Stimulated activated CD8-positive, alpha-beta memory T cell treated with anti-CD3 and anti-CD28 coated beads, Interleukin-4, amount 100 ng/mL, for 4 hours (primary cell): ENCODE measurements around the gene ABCA7.
A peak's percentile ranks its signal among the peaks of the same experiment; 100 is the strongest.

Experiments
- DNase-seq, 2 donors: peaks; one replicate each; pipeline ENCODE4 v3.0.0-alpha.2; 2020; ENCODE audit warnings: low read depth in 2 of 2, low spot score in 1 of 2

ABCA7 gene, protein sequence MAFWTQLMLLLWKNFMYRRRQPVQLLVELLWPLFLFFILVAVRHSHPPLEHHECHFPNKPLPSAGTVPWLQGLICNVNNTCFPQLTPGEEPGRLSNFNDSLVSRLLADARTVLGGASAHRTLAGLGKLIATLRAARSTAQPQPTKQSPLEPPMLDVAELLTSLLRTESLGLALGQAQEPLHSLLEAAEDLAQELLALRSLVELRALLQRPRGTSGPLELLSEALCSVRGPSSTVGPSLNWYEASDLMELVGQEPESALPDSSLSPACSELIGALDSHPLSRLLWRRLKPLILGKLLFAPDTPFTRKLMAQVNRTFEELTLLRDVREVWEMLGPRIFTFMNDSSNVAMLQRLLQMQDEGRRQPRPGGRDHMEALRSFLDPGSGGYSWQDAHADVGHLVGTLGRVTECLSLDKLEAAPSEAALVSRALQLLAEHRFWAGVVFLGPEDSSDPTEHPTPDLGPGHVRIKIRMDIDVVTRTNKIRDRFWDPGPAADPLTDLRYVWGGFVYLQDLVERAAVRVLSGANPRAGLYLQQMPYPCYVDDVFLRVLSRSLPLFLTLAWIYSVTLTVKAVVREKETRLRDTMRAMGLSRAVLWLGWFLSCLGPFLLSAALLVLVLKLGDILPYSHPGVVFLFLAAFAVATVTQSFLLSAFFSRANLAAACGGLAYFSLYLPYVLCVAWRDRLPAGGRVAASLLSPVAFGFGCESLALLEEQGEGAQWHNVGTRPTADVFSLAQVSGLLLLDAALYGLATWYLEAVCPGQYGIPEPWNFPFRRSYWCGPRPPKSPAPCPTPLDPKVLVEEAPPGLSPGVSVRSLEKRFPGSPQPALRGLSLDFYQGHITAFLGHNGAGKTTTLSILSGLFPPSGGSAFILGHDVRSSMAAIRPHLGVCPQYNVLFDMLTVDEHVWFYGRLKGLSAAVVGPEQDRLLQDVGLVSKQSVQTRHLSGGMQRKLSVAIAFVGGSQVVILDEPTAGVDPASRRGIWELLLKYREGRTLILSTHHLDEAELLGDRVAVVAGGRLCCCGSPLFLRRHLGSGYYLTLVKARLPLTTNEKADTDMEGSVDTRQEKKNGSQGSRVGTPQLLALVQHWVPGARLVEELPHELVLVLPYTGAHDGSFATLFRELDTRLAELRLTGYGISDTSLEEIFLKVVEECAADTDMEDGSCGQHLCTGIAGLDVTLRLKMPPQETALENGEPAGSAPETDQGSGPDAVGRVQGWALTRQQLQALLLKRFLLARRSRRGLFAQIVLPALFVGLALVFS (N-terminal part only)

DNA sequence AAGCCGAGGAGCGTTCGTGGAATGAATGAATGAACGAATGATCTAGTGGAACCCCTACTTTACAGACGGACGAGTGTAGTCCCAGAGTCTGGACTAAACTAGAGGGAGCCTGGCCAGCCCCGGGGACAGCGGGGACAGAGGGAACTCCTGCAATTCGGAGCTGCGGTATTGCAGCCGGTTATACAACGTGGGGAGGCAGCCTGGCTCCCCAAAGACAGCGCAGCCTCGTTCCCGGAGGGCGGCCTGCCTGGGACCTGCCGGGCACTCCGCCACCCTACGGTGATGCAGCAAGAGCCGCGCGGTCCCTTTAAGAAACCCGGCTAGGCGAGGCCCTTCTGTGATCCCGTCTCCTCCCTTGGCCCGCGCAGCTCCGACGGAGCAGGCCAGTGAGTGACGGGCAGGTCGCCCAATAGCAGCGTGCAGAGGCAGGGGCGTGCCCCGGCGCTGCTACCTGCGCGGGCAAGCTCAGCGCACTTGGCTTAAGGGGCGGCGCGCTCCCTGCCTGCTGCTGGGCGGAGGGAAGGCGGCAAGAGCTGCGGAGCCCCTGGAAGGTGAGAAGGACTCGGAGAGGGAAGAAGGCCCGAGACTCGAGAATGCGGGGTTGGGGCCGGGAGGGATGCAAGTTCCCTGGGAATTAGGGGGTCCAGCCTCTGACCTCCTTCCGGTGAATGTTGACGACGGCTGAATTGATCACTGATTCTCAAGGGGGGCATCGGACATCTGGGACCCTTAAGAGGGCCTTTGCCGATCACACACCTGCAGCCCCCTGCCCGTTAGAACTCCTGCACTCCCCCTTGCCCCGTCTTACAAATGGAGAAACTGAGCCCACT, at the start of gene ABCA7:
ABCA7 (plus strand) TSS at position 462 of the 830 bp plus-strand sequence. CDS start 1,255 bp downstream, outside the sequence.
- peak; percentile 97 to 99 for DNase-seq

DNA sequence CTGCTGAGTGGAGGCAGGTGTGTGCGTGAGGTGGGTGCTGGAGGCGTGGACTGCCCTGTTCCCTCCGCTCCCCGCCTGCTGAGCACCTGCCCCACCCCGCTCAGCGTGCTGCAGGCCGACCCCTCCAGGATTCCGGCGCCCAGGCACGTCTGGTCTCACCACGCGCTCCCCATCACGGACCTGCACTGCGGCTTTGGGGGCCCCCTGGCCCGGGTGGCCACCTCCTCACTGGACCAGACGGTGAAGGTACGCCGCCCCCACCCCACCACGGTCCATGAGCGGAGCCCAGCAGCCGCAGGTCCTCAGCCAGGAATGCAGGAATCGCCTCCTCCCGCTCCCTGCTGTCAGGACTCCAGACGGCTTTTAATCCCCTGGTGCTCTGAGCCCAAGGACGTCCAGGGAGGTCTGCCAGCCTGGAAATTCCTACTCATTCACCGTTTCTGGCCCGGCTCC, 49.8 kb upstream of the ABCA7 start:
- DNase-seq, result no peak

DNA sequence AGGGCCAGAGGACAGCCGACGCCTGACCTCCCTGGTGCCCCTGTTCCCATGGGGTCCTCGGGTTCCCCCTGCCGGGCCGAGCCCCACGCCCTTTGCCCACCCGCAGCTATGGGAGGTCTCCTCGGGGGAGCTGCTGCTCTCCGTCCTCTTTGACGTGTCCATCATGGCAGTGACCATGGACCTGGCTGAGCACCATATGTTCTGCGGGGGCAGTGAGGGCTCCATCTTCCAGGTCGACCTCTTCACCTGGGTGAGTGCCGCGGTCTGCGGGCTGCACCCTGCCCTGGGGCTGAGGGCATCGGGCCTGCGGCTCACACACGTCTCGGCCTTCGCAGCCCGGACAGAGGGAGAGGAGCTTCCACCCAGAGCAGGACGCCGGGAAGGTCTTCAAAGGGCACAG, 49.2 kb upstream of the ABCA7 start:
- no peak for DNase-seq

DNA sequence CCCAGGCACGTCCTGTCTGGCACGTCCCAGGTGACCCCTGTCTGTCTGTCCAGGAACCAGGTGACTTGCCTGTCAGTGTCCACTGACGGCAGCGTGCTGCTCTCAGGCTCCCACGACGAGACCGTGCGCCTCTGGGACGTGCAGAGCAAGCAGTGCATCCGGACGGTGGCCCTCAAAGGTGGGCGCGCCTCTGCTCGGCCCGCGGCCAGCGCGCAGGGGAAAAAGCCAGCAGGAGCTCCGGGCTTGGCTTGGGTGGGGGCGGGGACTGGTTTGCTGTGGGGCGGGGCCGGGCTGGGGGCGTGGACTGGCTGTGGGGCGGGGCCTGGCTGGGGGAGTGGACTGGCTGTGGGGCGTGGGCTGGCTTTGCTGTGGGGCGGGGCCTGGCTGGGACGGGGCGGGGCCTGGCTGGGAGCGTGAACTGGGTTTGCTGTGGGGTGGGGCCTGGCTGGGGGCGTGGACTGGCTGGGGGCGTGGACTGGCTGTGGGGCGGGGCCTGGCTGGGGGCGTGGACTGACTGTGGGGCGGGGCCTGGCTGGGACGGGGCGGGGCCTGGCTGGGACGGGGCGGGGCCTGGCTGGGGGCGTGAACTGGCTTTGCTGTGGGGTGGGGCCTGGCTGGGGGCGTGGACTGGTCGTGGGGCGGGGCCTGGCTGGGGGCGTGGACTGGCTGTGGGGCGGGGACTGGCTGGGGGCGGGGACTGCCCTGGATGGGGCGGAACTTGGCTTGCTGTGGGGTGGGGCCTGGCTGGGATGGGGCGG, 48.6 kb upstream of the ABCA7 start:
- DNase-seq, result no peak

DNA sequence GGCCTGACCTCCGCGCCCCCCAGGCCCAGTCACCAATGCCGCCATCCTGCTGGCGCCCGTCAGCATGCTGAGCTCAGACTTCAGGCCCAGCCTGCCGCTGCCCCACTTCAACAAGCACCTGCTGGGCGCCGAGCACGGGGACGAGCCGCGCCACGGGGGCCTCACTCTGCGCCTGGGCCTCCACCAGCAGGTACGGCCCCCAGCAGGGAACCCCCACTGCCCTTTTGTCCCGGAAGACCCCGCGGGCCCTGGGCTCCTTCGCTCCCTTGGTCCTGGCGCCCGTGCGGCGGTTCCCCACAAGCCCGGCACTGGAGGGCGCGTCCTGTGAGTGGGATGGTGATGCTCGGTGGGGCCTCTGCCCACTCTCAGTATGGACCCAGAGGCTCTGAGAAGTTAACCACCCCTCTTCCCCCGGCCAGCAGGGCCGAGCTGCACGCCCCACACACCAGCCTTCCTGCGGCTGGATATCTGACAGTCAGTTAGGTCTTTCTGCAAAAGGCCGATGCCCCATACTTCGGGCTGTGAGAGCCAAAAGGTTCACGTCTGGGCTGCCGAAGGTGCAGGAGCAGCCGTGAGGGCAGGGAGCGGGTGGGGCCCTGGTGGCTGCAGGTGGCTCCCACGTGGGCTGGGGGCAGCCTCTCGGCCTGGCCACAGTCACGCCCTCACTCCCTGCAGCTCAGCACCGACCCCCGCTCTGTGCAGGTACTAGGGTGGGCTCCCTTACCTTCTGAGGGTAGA, 47.8 kb upstream of the ABCA7 start:
- DNase-seq, result no peak

DNA sequence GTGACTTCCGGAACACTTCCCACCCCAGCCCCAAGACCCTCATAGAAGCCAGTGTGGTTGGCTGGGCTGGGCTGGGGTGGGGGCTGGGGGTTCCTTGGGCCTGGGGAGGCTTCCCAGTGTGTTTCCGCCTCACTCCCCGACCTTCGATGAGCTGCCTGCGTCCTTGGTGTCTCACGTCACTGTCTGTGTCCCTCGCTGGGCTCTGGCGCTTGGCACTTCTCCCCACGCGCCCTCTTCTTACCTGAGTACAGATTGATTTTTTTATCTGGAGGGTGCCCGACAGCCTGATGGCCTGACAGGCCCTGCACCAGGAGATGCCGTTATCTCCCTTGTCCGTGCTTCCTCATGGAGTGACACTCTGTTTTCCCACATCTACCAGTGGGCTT, 47.2 kb upstream of the ABCA7 start:
- DNase-seq, result no peak

DNA sequence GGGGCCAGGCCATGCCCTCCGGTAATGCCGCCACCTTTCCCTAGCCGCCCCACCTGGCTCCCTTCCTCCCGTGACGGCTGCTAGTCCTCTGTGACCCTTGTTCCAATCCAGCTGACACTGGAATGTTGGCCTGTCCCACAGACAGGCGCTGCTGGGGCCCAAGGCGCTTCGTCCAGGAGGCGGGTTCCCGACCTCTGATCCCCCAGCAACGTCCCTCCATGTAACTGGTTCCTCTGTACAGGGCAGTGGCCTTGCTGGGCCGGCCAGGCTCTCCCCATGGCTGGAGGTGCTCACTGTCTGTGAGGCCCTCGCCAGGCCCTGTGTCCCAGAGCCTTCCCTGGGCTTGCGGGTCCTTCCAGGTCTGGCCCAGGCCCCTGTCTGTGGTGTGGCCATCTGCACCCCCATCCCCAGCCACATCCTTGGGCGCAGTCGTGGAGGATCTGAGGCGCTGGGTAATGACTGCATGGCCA, 46.5 kb upstream of the ABCA7 start:
- no peak for DNase-seq

DNA sequence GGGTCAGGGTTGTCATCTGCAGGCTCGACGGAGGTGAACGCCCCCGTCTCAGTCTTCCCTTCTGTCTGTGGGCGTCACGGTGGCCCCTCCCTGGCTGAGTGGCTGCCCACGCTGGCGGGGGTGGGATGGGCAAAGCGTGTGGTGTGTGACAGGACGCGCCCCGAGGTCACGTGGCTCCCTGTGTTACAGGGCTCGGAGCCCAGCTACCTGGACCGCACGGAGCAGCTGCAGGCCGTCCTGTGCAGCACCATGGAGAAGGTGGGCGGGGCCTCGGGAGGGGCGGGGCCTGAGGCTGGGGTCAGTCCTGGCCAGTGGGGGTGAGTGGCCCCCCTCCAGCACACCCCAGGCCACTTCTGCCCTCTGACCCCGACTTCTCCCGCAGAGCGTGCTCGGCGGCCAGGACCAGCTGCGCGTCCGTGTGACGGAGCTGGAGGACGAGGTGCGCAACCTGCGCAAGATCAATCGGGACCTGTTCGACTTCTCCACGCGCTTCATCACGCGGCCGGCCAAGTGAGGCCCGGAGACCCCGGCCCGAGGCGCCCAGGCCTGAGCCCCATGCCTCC, 46.0 kb upstream of the ABCA7 start:
- DNase-seq, result no peak

DNA sequence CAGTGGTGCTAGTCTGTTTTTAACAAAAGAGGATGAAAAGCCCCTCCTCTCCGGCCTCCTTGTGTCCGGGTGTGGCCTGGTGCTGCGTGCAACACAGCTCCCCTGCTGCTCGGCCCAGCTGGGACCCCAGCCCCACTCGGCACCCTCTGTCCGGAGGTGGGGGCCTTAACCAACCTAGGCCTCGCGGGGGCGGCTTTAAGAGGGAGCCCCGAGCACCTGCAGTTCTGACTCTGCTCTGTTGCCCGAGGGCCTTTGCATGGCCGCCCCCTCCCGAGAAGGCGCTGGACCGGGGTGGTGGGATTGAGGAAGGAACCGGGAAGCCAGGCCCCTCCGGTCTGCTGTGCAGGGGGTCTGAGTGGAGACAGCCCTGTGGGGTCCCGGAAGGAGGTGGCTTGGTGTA, 45.4 kb upstream of the ABCA7 start:
- DNase-seq, result no peak

DNA sequence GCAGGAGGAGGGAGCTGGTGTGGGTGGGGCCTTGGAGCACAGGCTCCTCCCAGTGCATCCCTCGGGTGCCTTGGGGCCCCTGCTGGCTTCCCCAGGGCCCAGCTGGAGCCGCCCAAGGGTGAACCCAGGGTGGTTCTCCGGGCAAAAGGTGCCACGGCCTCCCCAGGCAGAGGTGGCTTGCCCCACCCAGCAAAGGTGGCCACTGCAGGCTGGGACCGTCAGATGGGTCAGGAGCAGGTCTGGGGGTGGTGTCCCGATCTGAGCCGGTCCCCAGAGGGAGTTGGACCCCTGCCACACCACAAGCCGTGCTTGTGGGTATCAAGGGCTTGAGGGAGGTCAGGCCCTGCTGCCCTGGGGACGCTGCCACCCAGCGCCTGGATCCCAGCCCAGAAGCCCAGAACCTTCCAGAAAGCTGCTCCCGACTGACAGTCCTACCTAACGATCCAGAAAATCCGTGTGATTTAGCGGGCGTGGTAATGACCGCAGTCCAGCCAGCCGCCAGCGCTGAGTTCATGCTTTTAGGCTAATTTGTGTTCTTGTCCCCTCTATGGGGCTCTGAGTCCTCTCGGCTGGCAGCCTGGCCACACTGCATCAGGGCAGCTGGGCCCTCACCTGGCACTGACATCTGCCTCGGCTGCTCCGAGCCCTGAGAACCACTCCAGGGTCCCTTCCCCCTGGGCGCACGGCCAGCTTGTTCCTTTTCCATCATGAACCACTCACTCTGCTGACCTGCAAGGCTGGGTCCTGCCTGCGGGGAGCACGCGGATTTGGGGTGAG, 44.7 kb upstream of the ABCA7 start:
- DNase-seq, result no peak

DNA sequence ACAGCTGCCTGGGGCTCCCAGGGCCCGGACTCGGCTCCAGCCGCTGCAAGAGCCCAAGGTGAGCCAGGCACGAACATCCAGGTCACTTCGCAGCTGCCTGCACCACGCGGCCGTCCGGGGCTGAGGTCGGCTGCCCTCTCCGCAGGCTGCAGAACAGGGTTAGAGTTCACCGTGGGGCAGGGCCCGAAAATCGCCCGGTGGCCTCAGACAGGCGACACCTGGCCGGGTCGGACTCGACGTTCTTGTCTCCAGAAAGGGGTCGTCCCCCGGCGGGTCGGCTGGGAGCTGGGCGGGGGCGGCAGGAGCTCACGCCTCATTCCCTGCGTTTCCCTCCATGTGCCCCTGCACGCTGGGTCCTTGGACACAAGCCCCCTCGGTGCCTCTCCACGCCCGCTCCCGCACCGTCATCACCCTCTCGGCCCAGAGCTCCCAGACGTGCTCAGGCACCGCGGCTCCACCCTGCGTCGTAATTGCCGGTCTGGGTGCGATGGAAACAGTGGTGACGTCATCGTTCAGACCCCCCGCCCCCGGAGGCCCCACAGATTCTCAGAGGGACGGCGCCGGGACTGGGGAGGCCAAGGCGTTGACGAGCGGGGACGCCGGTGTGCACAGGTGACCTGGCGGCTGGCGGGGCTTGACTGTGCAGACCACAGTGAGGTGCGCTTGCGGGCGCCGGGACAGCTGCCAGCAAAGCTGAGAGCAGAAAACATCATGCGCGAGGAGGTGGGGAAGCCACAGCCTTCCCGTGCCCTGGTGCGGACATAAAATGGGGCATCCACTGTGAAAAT, 43.7 kb upstream of the ABCA7 start:
- DNase-seq, result peak in 1 of 2 donors; percentile 64

DNA sequence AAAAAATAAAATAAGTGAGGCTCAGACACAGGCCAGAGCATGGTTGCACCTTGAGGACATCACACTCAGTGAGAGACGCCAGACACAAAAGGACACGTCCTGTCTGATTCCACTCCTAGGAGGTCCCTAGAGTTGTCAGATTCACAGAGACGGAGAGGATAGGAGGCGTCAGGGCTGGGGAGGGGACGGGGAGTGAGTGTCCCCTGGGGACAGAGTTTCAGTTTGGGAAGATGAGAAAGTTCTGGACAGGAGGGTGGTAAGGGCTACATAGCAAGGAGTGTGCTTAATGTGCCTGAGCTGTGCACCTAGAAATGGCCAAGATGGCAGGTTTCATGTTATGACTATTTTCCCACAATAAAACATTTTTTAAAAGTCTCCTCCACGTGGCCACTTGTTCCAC, 41.8 kb upstream of the ABCA7 start:
- no peak for DNase-seq

DNA sequence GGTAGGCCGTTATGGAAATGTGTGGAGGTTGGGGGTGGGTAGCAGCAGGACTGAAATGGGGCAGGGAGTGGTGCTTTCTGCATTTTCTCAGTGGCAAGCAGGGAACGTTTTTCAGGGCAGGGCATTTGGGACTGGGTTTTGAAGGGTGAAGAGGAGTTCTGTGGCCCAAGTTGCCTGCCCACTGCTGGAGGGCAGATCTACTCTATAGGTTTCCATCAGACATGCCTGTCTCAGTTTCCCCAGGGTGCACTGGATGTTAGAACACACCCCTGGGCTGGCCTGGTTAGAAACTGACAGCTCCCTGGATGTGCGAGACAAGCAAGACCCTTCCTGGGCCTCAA, 40.6 kb upstream of the ABCA7 start:
- no peak for DNase-seq

DNA sequence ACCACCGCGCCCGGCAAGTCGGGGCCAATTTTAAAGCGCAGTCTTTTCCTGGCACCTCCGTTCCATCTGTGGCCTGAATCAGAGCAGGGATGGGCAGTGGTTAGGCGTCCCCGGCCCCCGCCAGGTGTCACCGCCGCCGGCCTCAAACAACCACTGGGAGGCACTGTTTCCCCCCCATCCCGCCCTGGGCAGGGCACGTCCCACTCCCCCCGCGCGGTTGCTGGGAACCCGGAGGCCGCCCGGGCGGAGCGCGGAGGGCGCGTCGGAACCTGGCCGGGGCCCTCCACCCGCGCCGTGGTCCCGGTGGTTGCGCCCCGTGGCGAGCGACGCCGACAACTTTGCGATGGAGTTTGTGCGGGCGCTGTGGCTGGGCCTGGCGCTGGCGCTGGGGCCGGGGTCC, 39.8 kb upstream of the ABCA7 start, which contains the start of gene GRIN3B:
GRIN3B (plus strand) TSS at position 325 of the 400 bp plus-strand sequence; CDS start at position 344, 19 bp downstream.
- peak in 1 of 2 donors; percentile 32 for DNase-seq

DNA sequence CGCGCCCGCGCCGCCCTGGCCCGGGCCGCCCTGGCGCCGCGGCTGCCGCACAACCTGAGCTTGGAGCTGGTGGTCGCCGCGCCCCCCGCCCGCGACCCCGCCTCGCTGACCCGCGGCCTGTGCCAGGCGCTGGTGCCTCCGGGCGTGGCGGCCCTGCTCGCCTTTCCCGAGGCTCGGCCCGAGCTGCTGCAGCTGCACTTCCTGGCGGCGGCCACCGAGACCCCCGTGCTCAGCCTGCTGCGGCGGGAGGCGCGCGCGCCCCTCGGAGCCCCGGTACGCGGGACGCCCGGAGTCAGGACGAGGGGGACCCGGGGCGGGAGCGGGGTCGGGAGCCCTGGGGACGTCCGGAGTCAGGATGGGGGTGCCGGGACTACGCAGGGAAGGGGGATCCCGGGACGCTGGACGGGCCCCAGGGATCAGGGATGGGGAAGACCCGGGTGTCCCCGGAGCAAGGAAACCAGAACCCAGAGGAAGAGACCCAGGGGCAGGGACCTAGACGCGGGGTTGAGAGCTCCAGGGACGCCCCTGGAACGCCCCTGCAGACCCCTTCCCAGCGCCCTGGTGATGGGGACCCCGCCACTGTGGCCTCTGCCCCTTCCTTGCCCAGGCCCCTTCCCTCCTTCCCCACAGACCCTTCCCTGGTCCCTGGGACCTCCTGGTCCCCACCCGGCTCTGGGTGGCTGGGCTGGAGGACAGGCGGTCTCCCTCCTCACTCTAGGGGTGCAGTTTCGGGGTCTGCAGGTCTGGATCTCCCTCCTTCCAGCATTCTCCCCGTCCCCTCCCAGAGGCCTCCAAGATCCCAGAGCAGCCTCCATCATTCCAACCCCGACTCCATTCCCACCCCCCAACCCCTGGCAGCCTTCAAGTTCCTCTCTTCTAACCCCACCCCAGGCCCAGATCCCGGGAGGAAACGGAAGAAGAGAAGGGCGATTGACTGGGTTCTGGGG, 39.0 kb upstream of the ABCA7 start:
- DNase-seq, result no peak
